ENCODE results near the gene KCNIP2. TPM values are rescaled to one million over a fixed set of nuclear protein-coding genes. Genes with fewer than 3 reads are reported as not detected.

Gene KCNIP2
- total RNA-seq, 1 experiment from 2014 or later: 4.3 TPM

DNA sequence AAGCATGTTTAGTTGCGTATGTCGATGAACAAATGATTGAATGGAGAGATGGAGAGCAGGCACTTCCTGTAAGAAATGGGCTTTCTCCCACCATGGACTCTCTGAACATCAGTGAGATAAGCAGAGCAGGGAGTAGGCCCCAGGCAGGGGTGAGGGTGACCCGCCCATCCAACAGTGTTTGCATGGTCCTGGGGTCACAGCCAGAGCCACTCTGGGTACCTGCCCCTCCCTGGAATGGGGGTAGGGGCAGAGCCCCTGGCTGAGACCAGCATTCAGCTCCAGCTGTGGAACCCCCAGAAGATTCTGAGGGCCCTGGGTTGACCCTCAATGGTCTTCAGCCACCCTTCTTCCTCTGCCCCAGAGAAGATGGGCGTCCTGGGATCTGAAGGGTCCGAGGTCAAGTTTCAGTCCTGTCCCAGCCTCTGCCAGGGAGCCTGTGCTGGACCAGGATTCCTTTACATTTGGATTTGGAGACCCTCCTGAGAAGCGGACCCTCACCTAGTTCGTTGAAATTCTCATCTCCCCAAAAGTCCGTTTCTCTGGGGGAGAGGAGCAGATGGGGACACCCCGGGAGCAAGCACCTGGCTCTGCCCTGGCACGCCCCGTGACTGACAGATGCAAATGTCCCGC, 65.3 kb downstream of the KCNIP2 start:
- Histone ChIP-seq H3K36me3 (ENCODE audit: control insufficient read depth, insufficient read depth, low read length) (peaks cover 6% of the 10 kb centered on the region; the same call in 1 of the 2 replicates), H3K4me1 (ENCODE audit: control insufficient read depth, insufficient read depth, low read length) (peaks cover 21% of the 10 kb centered on the region), H3K27ac (ENCODE audit: low read length) (no peak overlapping the region), H3K4me3 (ENCODE audit: low read depth in 2 of 2, low read length in 2 of 2) (no peak overlapping the region), H3K9me3 (ENCODE audit: control insufficient read depth, insufficient read depth, low read depth, low read length) (no peaks in the 10 kb centered on the region), H3K27me3 (ENCODE audit: control insufficient read depth, insufficient read depth, low read length) (no peaks in the 10 kb centered on the region; the same call in 1 of the 2 replicates)
- ChIA-PET POLR2A (no interaction called here), CTCF (interaction anchor here (0.5 kb wide), 1 partner anchor 37 kb away, joined by 4 read pairs; no protein-coding TSS in a partner anchor)
- ATAC-seq: no peak
- no TSS peak for BruUV-seq (replicated peaks)
- TF ChIP-seq POLR2AphosphoS5 (IDR thresholded peaks at IDR 0.05; ENCODE audit: low read depth, low read length) (no peak), SIN3A (IDR thresholded peaks at IDR 0.05; ENCODE audit: borderline replicate concordance, insufficient read depth, low read depth, low read length) (no peak), TCF7L2 (IDR thresholded peaks at IDR 0.05; ENCODE audit: low read depth, low read length) (no peak), CTCF (IDR thresholded peaks at IDR 0.05) (no peak)
- TF ChIP-seq, protein P1, sequence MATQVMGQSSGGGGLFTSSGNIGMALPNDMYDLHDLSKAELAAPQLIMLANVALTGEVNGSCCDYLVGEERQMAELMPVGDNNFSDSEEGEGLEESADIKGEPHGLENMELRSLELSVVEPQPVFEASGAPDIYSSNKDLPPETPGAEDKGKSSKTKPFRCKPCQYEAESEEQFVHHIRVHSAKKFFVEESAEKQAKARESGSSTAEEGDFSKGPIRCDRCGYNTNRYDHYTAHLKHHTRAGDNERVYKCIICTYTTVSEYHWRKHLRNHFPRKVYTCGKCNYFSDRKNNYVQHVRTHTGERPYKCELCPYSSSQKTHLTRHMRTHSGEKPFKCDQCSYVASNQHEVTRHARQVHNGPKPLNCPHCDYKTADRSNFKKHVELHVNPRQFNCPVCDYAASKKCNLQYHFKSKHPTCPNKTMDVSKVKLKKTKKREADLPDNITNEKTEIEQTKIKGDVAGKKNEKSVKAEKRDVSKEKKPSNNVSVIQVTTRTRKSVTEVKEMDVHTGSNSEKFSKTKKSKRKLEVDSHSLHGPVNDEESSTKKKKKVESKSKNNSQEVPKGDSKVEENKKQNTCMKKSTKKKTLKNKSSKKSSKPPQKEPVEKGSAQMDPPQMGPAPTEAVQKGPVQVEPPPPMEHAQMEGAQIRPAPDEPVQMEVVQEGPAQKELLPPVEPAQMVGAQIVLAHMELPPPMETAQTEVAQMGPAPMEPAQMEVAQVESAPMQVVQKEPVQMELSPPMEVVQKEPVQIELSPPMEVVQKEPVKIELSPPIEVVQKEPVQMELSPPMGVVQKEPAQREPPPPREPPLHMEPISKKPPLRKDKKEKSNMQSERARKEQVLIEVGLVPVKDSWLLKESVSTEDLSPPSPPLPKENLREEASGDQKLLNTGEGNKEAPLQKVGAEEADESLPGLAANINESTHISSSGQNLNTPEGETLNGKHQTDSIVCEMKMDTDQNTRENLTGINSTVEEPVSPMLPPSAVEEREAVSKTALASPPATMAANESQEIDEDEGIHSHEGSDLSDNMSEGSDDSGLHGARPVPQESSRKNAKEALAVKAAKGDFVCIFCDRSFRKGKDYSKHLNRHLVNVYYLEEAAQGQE (IDR thresholded peaks at IDR 0.05; ENCODE audit: insufficient read depth in 1 of 2, low read depth in 2 of 2, low read length in 1 of 2): no peak
- no peak for DNase-seq (ENCODE audit: low read depth, low spot score)
- intact Hi-C loops (cut with micrococcal nuclease; ENCODE audit: unreplicated experiment) (no loop called here), in situ Hi-C loops (cut with HindIII; ENCODE audit: low pct_unique_long_range_greater_than_20kb, low sequenced_read_pairs) (no loop called here)

- in situ Hi-C loops (cut with HindIII; ENCODE audit: low pct_unique_long_range_greater_than_20kb, low sequenced_read_pairs) (no loop called here), intact Hi-C loops (cut with micrococcal nuclease; ENCODE audit: unreplicated experiment) (no loop called here)
- DNase-seq (ENCODE audit: low read depth, low spot score) (no peak), ATAC-seq (no peak)
- peaks cover 3% of the 10 kb centered on the region; the same call in 1 of the 2 replicates for H3K36me3 ChIP-seq (ENCODE audit: control insufficient read depth, insufficient read depth, low read length)
- CTCF ChIA-PET: no interaction called here
- TF ChIP-seq, protein P1 (IDR thresholded peaks at IDR 0.05; ENCODE audit: insufficient read depth in 1 of 2, low read depth in 2 of 2, low read length in 1 of 2): no peak
- TF ChIP-seq CTCF (IDR thresholded peaks at IDR 0.05) (no peak), SIN3A (IDR thresholded peaks at IDR 0.05; ENCODE audit: borderline replicate concordance, insufficient read depth, low read depth, low read length) (no peak)
- no peaks in the 10 kb centered on the region for H3K9me3 ChIP-seq (ENCODE audit: control insufficient read depth, insufficient read depth, low read depth, low read length)
- no peaks in the 10 kb centered on the region; the same call in 1 of the 2 replicates for H3K27me3 ChIP-seq (ENCODE audit: control insufficient read depth, insufficient read depth, low read length)
- no peak overlapping the region for H3K27ac ChIP-seq (ENCODE audit: low read length)
- POLR2A ChIA-PET: no interaction called here
- H3K4me3 ChIP-seq (ENCODE audit: low read depth in 2 of 2, low read length in 2 of 2): no peak overlapping the region
- no TSS peak for BruUV-seq (replicated peaks)
- H3K4me1 ChIP-seq (ENCODE audit: control insufficient read depth, insufficient read depth, low read length): peaks cover 21% of the 10 kb centered on the region
These were observed 65.9 kb downstream of the KCNIP2 start for GRCh38 chr10:101777619-101778145.

All from Panc1 (cell line).